GM19193 (cell line): ENCODE results near the gene PDLIM5.

Experiments
- POLR2A ChIP-seq: IDR thresholded peaks from 4 replicates; pipeline ENCODE4 v1.6.1; 2011; ENCODE audit not compliant: insufficient read depth, insufficient read length; ENCODE audit errors: extremely low read depth

The PDLIM5 gene

GRCh38 chr4:94416335-94416734, 35.4 kb upstream of the PDLIM5 start:
- TF ChIP-seq POLR2A = no peak

DNA sequence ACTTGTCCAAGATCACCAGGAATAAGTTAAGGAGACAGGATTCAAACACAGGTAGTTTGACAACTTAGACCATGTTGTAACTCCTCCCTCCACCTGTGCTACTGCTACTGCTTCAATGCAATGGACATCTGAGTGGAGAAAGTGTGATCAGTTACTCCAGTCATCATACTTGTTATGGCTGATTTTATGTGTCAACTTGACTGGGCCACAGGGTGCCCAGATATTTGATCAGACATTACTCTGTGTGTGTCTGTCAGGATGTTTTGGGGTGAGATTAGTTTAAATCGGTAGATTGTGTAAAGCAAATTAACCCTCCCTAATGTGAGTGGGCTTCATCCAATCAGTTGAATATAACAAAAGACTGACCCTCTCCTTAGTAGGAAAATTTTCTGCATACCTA, 34.8 kb upstream of the PDLIM5 start:
- TF ChIP-seq POLR2A = no peak

- TF ChIP-seq POLR2A = no peak
Observed at GRCh38 chr4:94419549-94419948, 32.2 kb upstream of the PDLIM5 start.

- TF ChIP-seq POLR2A = no peak
Observed at GRCh38 chr4:94419956-94420355, 31.8 kb upstream of the PDLIM5 start.

GRCh38 chr4:94420356-94420755, 31.4 kb upstream of the PDLIM5 start:
- no peak for TF ChIP-seq POLR2A

DNA sequence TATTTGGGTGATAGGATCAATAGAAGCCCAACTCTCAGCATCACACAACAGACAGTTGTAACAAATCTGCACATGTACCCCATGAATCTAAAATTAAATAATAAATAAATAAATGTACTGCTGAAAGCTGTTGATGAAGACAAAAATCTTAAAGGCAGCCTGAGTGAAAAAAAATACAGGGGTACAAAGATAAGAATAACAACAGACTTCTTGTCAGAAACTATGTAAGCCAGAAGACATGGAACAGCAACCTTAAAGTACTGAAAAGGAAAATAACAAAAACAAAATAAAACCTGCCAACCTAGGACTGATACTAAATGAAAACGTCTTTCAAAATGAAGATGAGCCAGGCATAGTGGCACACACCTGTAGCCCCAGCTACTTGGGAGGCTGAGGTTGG, 25.0 kb upstream of the PDLIM5 start:
- no peak for TF ChIP-seq POLR2A

- no peak for TF ChIP-seq POLR2A
Observed at GRCh38 chr4:94428884-94429283, 22.9 kb upstream of the PDLIM5 start.

GRCh38 chr4:94430406-94430805, 21.3 kb upstream of the PDLIM5 start:
- no peak for TF ChIP-seq POLR2A

DNA sequence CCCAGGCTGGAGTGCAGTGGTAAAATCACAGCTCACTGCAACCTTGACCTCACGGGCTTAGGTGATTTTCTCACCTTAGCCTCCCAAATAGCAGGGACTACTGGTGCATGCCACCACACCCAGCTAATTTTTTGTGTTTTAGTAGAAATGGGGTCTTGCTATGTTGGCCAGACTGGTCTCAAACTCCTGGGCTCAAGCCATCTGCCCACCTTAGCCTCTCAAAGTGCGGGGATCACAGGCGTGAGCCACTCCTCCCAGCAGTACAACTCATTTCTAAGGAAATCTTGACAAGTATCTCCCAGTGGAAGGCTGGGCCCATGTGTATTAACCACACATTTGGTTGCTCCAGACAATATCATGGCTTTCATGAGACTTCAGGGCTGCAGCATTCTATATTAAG, 20.4 kb upstream of the PDLIM5 start:
- no peak for TF ChIP-seq POLR2A

GRCh38 chr4:94434505-94434904, 17.2 kb upstream of the PDLIM5 start:
- no peak for TF ChIP-seq POLR2A

- no peak for TF ChIP-seq POLR2A
Observed at GRCh38 chr4:94435874-94436273, 15.9 kb upstream of the PDLIM5 start.

- no peak for TF ChIP-seq POLR2A
Observed at GRCh38 chr4:94436512-94436911, 15.2 kb upstream of the PDLIM5 start.

- no peak for TF ChIP-seq POLR2A
Observed at GRCh38 chr4:94439606-94440005, 12.1 kb upstream of the PDLIM5 start.

GRCh38 chr4:94441838-94442237, 9.9 kb upstream of the PDLIM5 start:
- no peak for TF ChIP-seq POLR2A

- TF ChIP-seq POLR2A = no peak
Observed at GRCh38 chr4:94442251-94442650, 9.5 kb upstream of the PDLIM5 start.

- no peak for TF ChIP-seq POLR2A
Observed at GRCh38 chr4:94446386-94446785, 5.4 kb upstream of the PDLIM5 start.

GRCh38 chr4:94447754-94448411, 3.9 kb upstream of the PDLIM5 start:
- no peak for TF ChIP-seq POLR2A

- no peak for TF ChIP-seq POLR2A
Observed at GRCh38 chr4:94448815-94449375, 2.8 kb upstream of the PDLIM5 start.
